ENCODE measurements around the gene SSTR4.

The SSTR4 gene

GRCh38 chr20:23007886-23008655 is 27.0 kb upstream of the SSTR4 start:
- TF ChIP-seq CTCF (IDR thresholded peaks at IDR 0.05; ENCODE audit: borderline replicate concordance, control extremely low read depth, extremely low read depth, insufficient read depth, missing control alignments), result no peak
- in situ Hi-C loops (cut with MboI; ENCODE audit: low sequenced_read_pairs, unreplicated experiment), result no loop called here
- DNase-seq (ENCODE audit: low spot score), result no peak

GRCh38 chr20:23008667-23009066 is 26.4 kb upstream of the SSTR4 start:
- no peak for DNase-seq (ENCODE audit: low spot score)
- in situ Hi-C loops (cut with MboI; ENCODE audit: low sequenced_read_pairs, unreplicated experiment), result no loop called here
- no peak for TF ChIP-seq CTCF (IDR thresholded peaks at IDR 0.05; ENCODE audit: borderline replicate concordance, control extremely low read depth, extremely low read depth, insufficient read depth, missing control alignments)

GRCh38 chr20:23009636-23010035 is 25.5 kb upstream of the SSTR4 start:
- no peak for DNase-seq (ENCODE audit: low spot score)
- TF ChIP-seq CTCF (IDR thresholded peaks at IDR 0.05; ENCODE audit: borderline replicate concordance, control extremely low read depth, extremely low read depth, insufficient read depth, missing control alignments), result no peak
- in situ Hi-C loops (cut with MboI; ENCODE audit: low sequenced_read_pairs, unreplicated experiment), result no loop called here

GRCh38 chr20:23010096-23010495 is 25.0 kb upstream of the SSTR4 start:
- in situ Hi-C loops (cut with MboI; ENCODE audit: low sequenced_read_pairs, unreplicated experiment), result no loop called here
- no peak for TF ChIP-seq CTCF (IDR thresholded peaks at IDR 0.05; ENCODE audit: borderline replicate concordance, control extremely low read depth, extremely low read depth, insufficient read depth, missing control alignments)
- DNase-seq (ENCODE audit: low spot score), result no peak

GRCh38 chr20:23011008-23011721 is 23.9 kb upstream of the SSTR4 start:
- in situ Hi-C loops (cut with MboI; ENCODE audit: low sequenced_read_pairs, unreplicated experiment), result no loop called here
- no peak for DNase-seq (ENCODE audit: low spot score)
- no peak for TF ChIP-seq CTCF (IDR thresholded peaks at IDR 0.05; ENCODE audit: borderline replicate concordance, control extremely low read depth, extremely low read depth, insufficient read depth, missing control alignments)

- TF ChIP-seq CTCF (IDR thresholded peaks at IDR 0.05; ENCODE audit: borderline replicate concordance, control extremely low read depth, extremely low read depth, insufficient read depth, missing control alignments), result no peak
- no peak for DNase-seq (ENCODE audit: low spot score)
- in situ Hi-C loops (cut with MboI; ENCODE audit: low sequenced_read_pairs, unreplicated experiment), result no loop called here
Measured at GRCh38 chr20:23013429-23013828, 21.7 kb upstream of the SSTR4 start.
